Neural progenitor cell (in vitro differentiated cells): ENCODE measurements around the gene SLC25A43.

Experiments used
- CTCF ChIP-seq: fragments of 200-600 bp; sonication (generic); IDR thresholded peaks from 2 replicates; pipeline ENCODE4 v1.5.1; 2017; ENCODE audit warnings: antibody characterized with exemption, mild to moderate bottlenecking
- EZH2 ChIP-seq: fragments of 200-600 bp; sonication (generic); IDR thresholded peaks from 2 replicates; pipeline ENCODE4 v1.6.1; 2017; ENCODE audit warnings: antibody characterized with exemption, mild to moderate bottlenecking, moderate library complexity
- EZH2phosphoT487 ChIP-seq: fragments of 200-600 bp; sonication (generic); IDR thresholded peaks from 2 replicates; pipeline ENCODE4 v1.6.1; 2017; ENCODE audit warnings: antibody characterized with exemption

- peak; percentile 33 for TF ChIP-seq CTCF
- no peak for TF ChIP-seq EZH2
- no peak for TF ChIP-seq EZH2phosphoT487
These were observed 18.7 kb downstream of the SLC25A43 start for GRCh38 chrX:119417842-119418241.
